CD8-positive, alpha-beta memory T cell (primary cell): ENCODE measurements around the gene RFT1. TPM values are rescaled to one million over a fixed set of nuclear protein-coding genes. Genes with fewer than 3 reads are reported as not detected.
A peak's percentile ranks its signal among the peaks of the same experiment; 100 is the strongest.

Experiments
- CTCF ChIA-PET: fragments of 350-600 bp; sonication (Branson Sonifier 250); formaldehyde crosslinking; loops from one replicate; lab custom pipeline; 2021; ENCODE audit warnings: antibody characterized with exemption; lab: Charles Lee
- POLR2A ChIA-PET: fragments of 350-600 bp; sonication (Branson Sonifier 250); formaldehyde crosslinking; loops from one replicate; lab custom pipeline; 2021; ENCODE audit warnings: antibody characterized with exemption; lab: Charles Lee
- DNase-seq, 5 donors: peaks; one replicate each; pipeline versions ENCODE4 v3.0.0 to v3.0.0-alpha.2; 2020 to 2022; ENCODE audit warnings: mixed read lengths in 1 of 5
- H3K27ac ChIP-seq: one replicate; pipeline ENCODE4 v1.7.0; 2013; ENCODE audit warnings: low read depth, mild to moderate bottlenecking, low read length, moderate library complexity
- H3K27me3 ChIP-seq: 2 replicates; pipeline ENCODE4 v1.7.0; 2013; ENCODE audit warnings: low read length, mild to moderate bottlenecking; ENCODE audit not compliant: insufficient read depth, poor library complexity, severe bottlenecking
- H3K36me3 ChIP-seq: 2 replicates; pipeline ENCODE4 v1.7.0; 2013; ENCODE audit warnings: mild to moderate bottlenecking, low read length, moderate library complexity; ENCODE audit not compliant: insufficient read depth
- H3K4me1 ChIP-seq: 2 replicates; pipeline ENCODE4 v1.7.0; 2013; ENCODE audit warnings: mild to moderate bottlenecking, low read length, moderate library complexity; ENCODE audit not compliant: insufficient read depth
- H3K4me3 ChIP-seq: 2 replicates; pipeline ENCODE4 v1.7.0; 2013; ENCODE audit warnings: mild to moderate bottlenecking, low read length
- H3K9me3 ChIP-seq: 2 replicates; pipeline ENCODE4 v1.7.0; 2013; ENCODE audit warnings: mild to moderate bottlenecking, low read length
- H3K27ac Mint-ChIP-seq, 8 donors: one replicate each; pipeline ENCODE4 v1.8.0; 2020 to 2021; ENCODE audit warnings: mixed read lengths in 8 of 8, mild to moderate bottlenecking in 6 of 8, inconsistent platforms in 3 of 8, moderate library complexity in 3 of 8
- H3K27me3 Mint-ChIP-seq, 2 donors: one replicate each; pipeline ENCODE4 v1.8.0; 2020 to 2021; ENCODE audit warnings: mixed read lengths in 2 of 2, mild to moderate bottlenecking in 1 of 2, moderate library complexity in 1 of 2
- H3K36me3 Mint-ChIP-seq, 3 donors: one replicate each; pipeline ENCODE4 v1.8.0; 2020 to 2021; ENCODE audit warnings: mixed read lengths in 3 of 3, inconsistent platforms in 1 of 3, mild to moderate bottlenecking in 1 of 3
- H3K4me1 Mint-ChIP-seq, 3 donors: one replicate each; pipeline ENCODE4 v1.8.0; 2020 to 2021; ENCODE audit warnings: mixed read lengths in 3 of 3, inconsistent platforms in 1 of 3, mild to moderate bottlenecking in 1 of 3
- H3K4me3 Mint-ChIP-seq, 7 donors: one replicate each; pipeline ENCODE4 v1.8.0; 2020 to 2021; ENCODE audit warnings: mixed read lengths in 7 of 7, mild to moderate bottlenecking in 6 of 7, moderate library complexity in 4 of 7, inconsistent platforms in 2 of 7
- H3K9me3 Mint-ChIP-seq, 5 donors: one replicate each; pipeline ENCODE4 v1.8.0; 2020 to 2022; ENCODE audit warnings: mixed read lengths in 5 of 5, mild to moderate bottlenecking in 3 of 5, moderate library complexity in 2 of 5, inconsistent platforms in 1 of 5
- polyA plus RNA-seq: library from polyadenylated mRNA; unstranded; fragments of 300-500 nt; fragmentation: Illumina TruSeq; gene quantifications from one replicate; pipeline ENCODE4 v1.2.3, GENCODE V29; 2021
- total RNA-seq, 2 experiments: library from RNA; stranded (reverse); gene quantifications; one replicate each; pipeline ENCODE4 v1.2.3, GENCODE V29; 2021

The RFT1 gene
- total and polyA plus RNA-seq, 3 experiments from 2014 or later, result 31.3 to 58.5 (median 52.7) TPM

GRCh38 chr3:53072653-53073552 lies 57.3 kb downstream of the RFT1 start:
- peak overlapping the region; percentile 72 for H3K27ac ChIP-seq
- Mint-ChIP-seq H3K27me3 (no peaks in the 10 kb centered on the region), H3K4me3 (peak overlapping the region; percentile 85 to 96 (median 91)), H3K4me1 (peaks cover 13 to 23% (median 14%) of the 10 kb centered on the region in 3 donors), H3K9me3 (no peaks in the 10 kb centered on the region), H3K27ac (peak overlapping the region; percentile 90 to 98 (median 94)), H3K36me3 (peaks cover 0 to 3% (median 0%) of the 10 kb centered on the region in 3 donors)
- H3K4me1 ChIP-seq, result peaks cover 10% of the 10 kb centered on the region
- DNase-seq, result peak; percentile 76 to 90 (median 81)
- H3K4me3 ChIP-seq, result peak overlapping the region; percentile 88
- no peaks in the 10 kb centered on the region for H3K9me3 ChIP-seq
- POLR2A ChIA-PET, result interaction anchor here (1.0 to 1.1 kb wide), 2 partner anchors 10 to 27 kb away, joined by 3 to 4 read pairs; partner anchors contain the start of gene SFMBT1
- H3K36me3 ChIP-seq, result no peaks in the 10 kb centered on the region
- CTCF ChIA-PET, result interaction anchor here (0.7 to 1.4 kb wide), 5 partner anchors 11 to 138 kb away, joined by 3 to 6 read pairs (median 3); no protein-coding TSS in a partner anchor
- no peaks in the 10 kb centered on the region for H3K27me3 ChIP-seq

- Mint-ChIP-seq H3K4me1 (peaks cover 13 to 23% (median 14%) of the 10 kb centered on the region in 3 donors), H3K36me3 (peaks cover 0 to 3% (median 0%) of the 10 kb centered on the region in 3 donors), H3K27me3 (no peaks in the 10 kb centered on the region), H3K27ac (peak overlapping the region in 7 of 8 donors; percentile 90 to 98 (median 94)), H3K9me3 (no peaks in the 10 kb centered on the region), H3K4me3 (peak overlapping the region; percentile 85 to 96 (median 91))
- ChIA-PET POLR2A (interaction anchor here (1.1 kb wide), 1 partner anchor 26 kb away, joined by 4 read pairs; the partner anchor contains the start of gene SFMBT1), CTCF (interaction anchor here (1.0 to 1.8 kb wide), 5 partner anchors 25 to 227 kb away, joined by 3 to 7 read pairs (median 3); no protein-coding TSS in a partner anchor)
- H3K4me1 ChIP-seq, result peaks cover 10% of the 10 kb centered on the region
- no peaks in the 10 kb centered on the region for H3K36me3 ChIP-seq
- H3K4me3 ChIP-seq, result peak overlapping the region; percentile 88
- no peaks in the 10 kb centered on the region for H3K9me3 ChIP-seq
- H3K27me3 ChIP-seq, result no peaks in the 10 kb centered on the region
- no peak overlapping the region for H3K27ac ChIP-seq
- DNase-seq, result no peak
Observed at GRCh38 chr3:53071882-53072431, 58.3 kb downstream of the RFT1 start.

GRCh38 chr3:53069422-53070068 lies 60.7 kb downstream of the RFT1 start:
- peaks cover 0 to 6% of the 10 kb centered on the region in 2 donors for H3K27me3 Mint-ChIP-seq
- Histone ChIP-seq H3K27me3 (no peaks in the 10 kb centered on the region), H3K36me3 (no peaks in the 10 kb centered on the region), H3K27ac (no peak overlapping the region), H3K4me1 (peaks cover 10% of the 10 kb centered on the region), H3K4me3 (no peak overlapping the region), H3K9me3 (no peaks in the 10 kb centered on the region)
- peaks cover 0 to 3% (median under 1%) of the 10 kb centered on the region in 3 donors for H3K36me3 Mint-ChIP-seq
- peak overlapping the region in 2 of 7 donors; percentile 38 to 51 for H3K4me3 Mint-ChIP-seq
- DNase-seq, result no peak
- peaks cover 13 to 23% (median 14%) of the 10 kb centered on the region in 3 donors for H3K4me1 Mint-ChIP-seq
- POLR2A ChIA-PET, result no interaction called here
- CTCF ChIA-PET, result no interaction called here
- H3K9me3 Mint-ChIP-seq, result no peaks in the 10 kb centered on the region
- H3K27ac Mint-ChIP-seq, result peak overlapping the region in 2 of 8 donors; percentile 49 to 62

GRCh38 chr3:53068176-53068575 lies 62.1 kb downstream of the RFT1 start:
- Histone ChIP-seq H3K4me3 (no peak overlapping the region), H3K27me3 (no peaks in the 10 kb centered on the region), H3K4me1 (peaks cover 10% of the 10 kb centered on the region), H3K9me3 (no peaks in the 10 kb centered on the region), H3K36me3 (no peaks in the 10 kb centered on the region), H3K27ac (no peak overlapping the region)
- H3K4me3 Mint-ChIP-seq, result no peak overlapping the region
- H3K4me1 Mint-ChIP-seq, result peaks cover 7 to 15% (median 10%) of the 10 kb centered on the region in 3 donors
- no peaks in the 10 kb centered on the region for H3K9me3 Mint-ChIP-seq
- no peak for DNase-seq
- POLR2A ChIA-PET, result no interaction called here
- CTCF ChIA-PET, result interaction anchor here (1.0 to 1.6 kb wide), 3 partner anchors 11 to 223 kb away, joined by 3 to 4 read pairs (median 4); partner anchors contain the start of gene SFMBT1
- H3K27me3 Mint-ChIP-seq, result peaks cover 0 to 14% of the 10 kb centered on the region in 2 donors
- no peak overlapping the region for H3K27ac Mint-ChIP-seq
- peaks cover 0 to 3% (median 2%) of the 10 kb centered on the region in 3 donors for H3K36me3 Mint-ChIP-seq

- Mint-ChIP-seq H3K9me3 (no peaks in the 10 kb centered on the region), H3K4me1 (peaks cover 5 to 11% (median 5%) of the 10 kb centered on the region in 3 donors), H3K27ac (no peak overlapping the region), H3K27me3 (peaks cover 0 to 18% of the 10 kb centered on the region in 2 donors), H3K36me3 (peaks cover 0 to 2% (median 0%) of the 10 kb centered on the region in 3 donors), H3K4me3 (no peak overlapping the region)
- Histone ChIP-seq H3K36me3 (no peaks in the 10 kb centered on the region), H3K4me3 (no peak overlapping the region), H3K4me1 (peaks cover 10% of the 10 kb centered on the region), H3K27me3 (no peaks in the 10 kb centered on the region), H3K9me3 (no peaks in the 10 kb centered on the region), H3K27ac (no peak overlapping the region)
- POLR2A ChIA-PET, result no interaction called here
- CTCF ChIA-PET, result interaction anchor here (1.0 to 1.6 kb wide), 3 partner anchors 10 to 222 kb away, joined by 3 to 4 read pairs (median 4); partner anchors contain the start of gene SFMBT1
- DNase-seq, result no peak
Observed at GRCh38 chr3:53067567-53067966, 62.7 kb downstream of the RFT1 start.

GRCh38 chr3:53065841-53066480 lies 64.3 kb downstream of the RFT1 start:
- ChIA-PET CTCF (no interaction called here), POLR2A (no interaction called here)
- H3K27ac ChIP-seq, result no peak overlapping the region
- no peaks in the 10 kb centered on the region for H3K27me3 ChIP-seq
- Mint-ChIP-seq H3K27ac (no peak overlapping the region), H3K4me3 (no peak overlapping the region), H3K4me1 (no peaks in the 10 kb centered on the region), H3K27me3 (peaks cover 3 to 23% of the 10 kb centered on the region in 2 donors), H3K36me3 (peaks cover 0 to 2% (median 0%) of the 10 kb centered on the region in 3 donors), H3K9me3 (no peaks in the 10 kb centered on the region)
- H3K4me3 ChIP-seq, result no peak overlapping the region
- H3K9me3 ChIP-seq, result no peaks in the 10 kb centered on the region
- H3K4me1 ChIP-seq, result no peaks in the 10 kb centered on the region
- no peak for DNase-seq
- no peaks in the 10 kb centered on the region for H3K36me3 ChIP-seq

GRCh38 chr3:53062905-53063304 lies 67.3 kb downstream of the RFT1 start:
- no peaks in the 10 kb centered on the region for H3K4me1 ChIP-seq
- peaks cover 0 to 2% (median 0%) of the 10 kb centered on the region in 3 donors for H3K36me3 Mint-ChIP-seq
- H3K27me3 Mint-ChIP-seq, result peaks cover 7 to 30% of the 10 kb centered on the region in 2 donors
- no peak overlapping the region for H3K4me3 ChIP-seq
- no peak overlapping the region for H3K27ac Mint-ChIP-seq
- H3K27me3 ChIP-seq, result no peaks in the 10 kb centered on the region
- H3K27ac ChIP-seq, result no peak overlapping the region
- H3K9me3 Mint-ChIP-seq, result no peaks in the 10 kb centered on the region
- H3K9me3 ChIP-seq, result no peaks in the 10 kb centered on the region
- no peaks in the 10 kb centered on the region for H3K4me1 Mint-ChIP-seq
- H3K36me3 ChIP-seq, result no peaks in the 10 kb centered on the region
- ChIA-PET POLR2A (no interaction called here), CTCF (no interaction called here)
- H3K4me3 Mint-ChIP-seq, result no peak overlapping the region
- no peak for DNase-seq
